Mononuclear cell (primary cell): ENCODE results near the gene CHPT1. TPM values are rescaled to one million over a fixed set of nuclear protein-coding genes. Genes with fewer than 3 reads are reported as not detected.

Experiments
- H3K27me3 ChIP-seq: 2 replicates; pipeline ENCODE4 v1.6.0; 2011; ENCODE audit warnings: low read length, control low read depth; ENCODE audit not compliant: insufficient read depth
- H3K4me1 ChIP-seq: 2 replicates; pipeline ENCODE4 v1.5.1; 2011; ENCODE audit warnings: mild to moderate bottlenecking, low read length, control low read depth; ENCODE audit not compliant: insufficient read depth
- H3K4me3 ChIP-seq: 2 replicates; pipeline ENCODE4 v1.5.1; 2011; ENCODE audit warnings: mild to moderate bottlenecking, low read length, moderate library complexity
- H3K9me3 ChIP-seq: 2 replicates; pipeline ENCODE4 v1.5.1; 2011; ENCODE audit warnings: low read depth, mild to moderate bottlenecking, control low read depth, low read length
- total RNA-seq: library from RNA; depleted of rRNA; stranded (reverse); fragments of >200 nt; gene quantifications from one replicate; pipeline ENCODE4 v1.2.3, GENCODE V29; 2012

Gene CHPT1
- total RNA-seq, 1 donor: 33.9 TPM

DNA sequence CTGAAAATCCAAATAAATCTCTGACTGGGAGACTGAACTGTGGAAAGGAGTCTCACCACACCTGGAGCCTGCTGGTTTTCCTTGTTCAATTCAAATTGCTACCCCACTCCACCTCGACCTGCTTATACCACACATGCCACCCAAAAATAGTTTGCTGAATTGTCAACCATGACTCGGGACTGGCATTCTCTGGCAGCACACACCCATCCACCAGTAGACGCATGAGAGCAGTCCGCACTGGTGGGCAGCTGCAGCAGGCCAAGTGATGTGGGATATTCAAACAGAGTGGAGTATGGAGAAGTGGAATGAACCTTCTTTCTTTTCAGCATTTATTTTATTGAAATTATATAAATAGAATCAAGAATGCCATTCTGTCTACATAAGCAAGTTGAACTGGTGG, 80.5 kb downstream of the CHPT1 start:
- H3K4me1 ChIP-seq: peaks cover 51% of the 10 kb centered on the region
- H3K9me3 ChIP-seq: no peaks in the 10 kb centered on the region
- no peaks in the 10 kb centered on the region for H3K27me3 ChIP-seq
- no peak overlapping the region for H3K4me3 ChIP-seq

Other genes starting within 250 kb of the CHPT1 start
- not detected for gene SPIC, start 222.3 kb upstream of the CHPT1 start, total RNA-seq
- not detected for gene MYBPC1, start 102.7 kb upstream of the CHPT1 start, total RNA-seq
- 0.21 TPM for gene SYCP3, start 41.8 kb downstream of the CHPT1 start, total RNA-seq
- gene GNPTAB, start 133.3 kb downstream of the CHPT1 start, total RNA-seq: 81.4 TPM
- gene DRAM1, start 179.9 kb downstream of the CHPT1 start, total RNA-seq: 23.6 TPM